HepG2 (cell line): ENCODE measurements around the gene LRRN4. TPM values are rescaled to one million over a fixed set of nuclear protein-coding genes. Genes with fewer than 3 reads are reported as not detected.

ENCODE experiments used
- ATAC-seq: fragments of 200-7000 bp; cut with Tn5 transposase; 3 replicates; pipeline ENCODE4 v1.9.1; 2020; ENCODE audit warnings: mild to moderate bottlenecking, moderate library complexity
- BruUV-seq: library from RNA; stranded (reverse); fragments of 400-500 nt; replicated peaks from 2 replicates; lab custom pipeline; 2021; lab: Mats Ljungman, UMichigan
- CTCF ChIA-PET: fragments of 300-600 bp; formaldehyde crosslinking; extraction: SDS; loops from one replicate; lab custom pipeline; 2021; ENCODE audit warnings: low total read pairs, inconsistent platforms, low intra/inter-chr PET ratio; lab: Yijun Ruan, JAX
- POLR2A ChIA-PET: fragments of 350-600 bp; sonication (Branson Sonifier 250); formaldehyde crosslinking; loops from one replicate; lab custom pipeline; 2020; ENCODE audit warnings: antibody characterized with exemption, inconsistent platforms; lab: Yijun Ruan, JAX
- DNase-seq: peaks from one replicate; pipeline ENCODE4 v3.0.0-alpha.2; 2015; ENCODE audit warnings: low spot score
- FAIRE-seq: peaks from 3 replicates; lab custom pipeline; 2011; peaks lifted over from hg19 to GRCh38; lab: Jason Lieb, UNC
- H2AFZ ChIP-seq: one replicate; pipeline ENCODE4 v1.6.1; 2011; ENCODE audit warnings: low read length, inconsistent platforms
- H3K27ac ChIP-seq: fragments of 300-600 bp; 3 replicates; pipeline ENCODE4 v1.8.0; 2011; ENCODE audit warnings: mixed run types, mild to moderate bottlenecking, mixed read lengths, low read length, inconsistent platforms; ENCODE audit not compliant: insufficient read depth; ENCODE audit errors: extremely low read length
- H3K27me3 ChIP-seq, 2 experiments: fragments of 200-600 bp in 1 of 2; 2 replicates in 1 of 2; 3 replicates in 1 of 2; pipeline versions ENCODE4 v1.6.0 to v1.8.0; 2011; ENCODE audit warnings: low read length in 2 of 2, mild to moderate bottlenecking in 2 of 2, moderate library complexity in 2 of 2, inconsistent platforms in 1 of 2; ENCODE audit not compliant: insufficient read depth in 2 of 2, control insufficient read depth in 1 of 2
- H3K36me3 ChIP-seq, 2 experiments: fragments of 200-600 bp in 1 of 2; replicated peaks in 1 of 2; 2 replicates in 1 of 2; 3 replicates in 1 of 2; pipeline versions ENCODE4 v1.5.1 to v1.8.0; 2011; ENCODE audit warnings: low read length in 2 of 2, inconsistent platforms in 1 of 2; ENCODE audit not compliant: insufficient read depth in 2 of 2, control insufficient read depth in 1 of 2
- H3K4me1 ChIP-seq: 2 replicates; pipeline ENCODE4 v1.5.1; 2012; ENCODE audit warnings: low read length, inconsistent platforms; ENCODE audit not compliant: insufficient read depth
- H3K4me2 ChIP-seq: 2 replicates; pipeline ENCODE4 v1.6.0; 2011; ENCODE audit warnings: low read depth, low read length, inconsistent platforms
- H3K4me3 ChIP-seq, 3 experiments: fragments of 200-600 bp in 1 of 3; sonication (generic), shearing (Covaris generic) in 1 of 3; replicated peaks in 1 of 3; 2 replicates each; pipeline ENCODE4 v1.5.1; 2011 to 2016; ENCODE audit warnings: low read length in 3 of 3, inconsistent platforms in 2 of 3, low read depth in 2 of 3, mild to moderate bottlenecking in 2 of 3, control low read depth in 1 of 3, mixed read lengths in 1 of 3; ENCODE audit not compliant: insufficient read depth in 1 of 3
- H3K79me2 ChIP-seq: one replicate; pipeline ENCODE4 v1.6.1; 2011; ENCODE audit warnings: low read length, inconsistent platforms; ENCODE audit not compliant: insufficient read depth
- H3K9ac ChIP-seq: 2 replicates; pipeline ENCODE4 v1.6.0; 2011; ENCODE audit warnings: mild to moderate bottlenecking, low read depth, low read length, inconsistent platforms; ENCODE audit not compliant: insufficient read depth
- H3K9me3 ChIP-seq: 2 replicates; pipeline ENCODE4 v1.5.1; 2012; ENCODE audit warnings: mild to moderate bottlenecking, low read length
- H4K20me1 ChIP-seq: 2 replicates; pipeline ENCODE4 v1.6.0; 2011; ENCODE audit warnings: inconsistent platforms, mild to moderate bottlenecking, low read length, moderate library complexity; ENCODE audit not compliant: insufficient read depth
- CEBPG ChIP-seq: IDR thresholded peaks from 2 replicates; pipeline ENCODE4 v1.6.1; 2016
- FUBP1 ChIP-seq: sonication (generic); formaldehyde crosslinking; IDR thresholded peaks from 2 replicates; pipeline ENCODE4 v1.5.1; 2020; ENCODE audit warnings: missing genetic modification reagents, mild to moderate bottlenecking, borderline replicate concordance
- POLR2A ChIP-seq, 2 experiments: IDR thresholded peaks; 2 replicates each; pipeline ENCODE4 v1.6.1; 2011; ENCODE audit warnings: low read depth in 2 of 2, low read length in 2 of 2, mild to moderate bottlenecking in 1 of 2, moderate library complexity in 1 of 2; ENCODE audit not compliant: insufficient read depth in 1 of 2
- POLR2AphosphoS5 ChIP-seq: IDR thresholded peaks from 2 replicates; pipeline ENCODE4 v1.6.1; 2012; ENCODE audit warnings: low read depth, low read length
- RBM22 ChIP-seq: fragments of 200-400 bp; formaldehyde crosslinking; optimal IDR thresholded peaks from 2 replicates; pipeline ENCODE3; 2017; ENCODE audit warnings: mild to moderate bottlenecking, low read length, moderate library complexity
- ZNF597 ChIP-seq: sonication (generic); formaldehyde crosslinking; IDR thresholded peaks from 2 replicates; pipeline ENCODE4 v1.5.0; 2020; ENCODE audit warnings: missing genetic modification reagents
- ZNF660 ChIP-seq: sonication (generic); formaldehyde crosslinking; IDR thresholded peaks from 2 replicates; pipeline ENCODE4 v1.5.1; 2020; ENCODE audit warnings: mild to moderate bottlenecking, low read depth, missing genetic modification reagents, borderline replicate concordance
- WGBS: methylation state at CpG from one replicate; pipeline ENCODE4 v1.1.6; 2017; ENCODE audit warnings: low lambda C conversion rate; 5-methylcytosine and 5-hydroxymethylcytosine counted together
- in situ Hi-C: cut with HindIII; loops from 2 replicates; pipeline ENCODE4 v1.10.0; 2017; ENCODE audit warnings: low pct_unique_long_range_greater_than_20kb; ENCODE audit not compliant: extremely low pct_ligation_motif_present
- intact Hi-C: fragments of 100-400 bp; cut with micrococcal nuclease; formaldehyde crosslinking; loops from one replicate; pipeline ENCODE4 v1.10.0; 2022; ENCODE audit not compliant: unreplicated experiment
- polyA plus RNA-seq, 8 experiments: library from polyadenylated mRNA; depleted of rRNA in 3 of 8; stranded (reverse) in 7 of 8; unstranded in 1 of 8; fragments of >200 nt; fragmentation: Illumina TruSeq in 4 of 8; extraction: Trizol in 4 of 8; gene quantifications; 2 replicates each; pipeline versions ENCODE4 v1.2.1 to v1.2.3, GENCODE V29; 2011 to 2016; ENCODE audit warnings: low read depth in 4 of 8, missing spikeins in 1 of 8, mixed read lengths in 1 of 8; ENCODE audit not compliant: insufficient read depth in 1 of 8
- total RNA-seq, 5 experiments: library from RNA; depleted of rRNA; stranded (reverse); fragments of >200 nt; fragmentation: Illumina TruSeq; extraction: Trizol; gene quantifications; 2 replicates each; pipeline ENCODE4 v1.2.3, GENCODE V29; 2016; ENCODE audit warnings: low read depth in 1 of 5

LRRN4 gene
- total and polyA plus RNA-seq, 2 of the 13 experiments (the other 11 are each of a cell fraction or from before 2014, with no cell fraction given): 0.15 to 0.20 TPM

GRCh38 chr20:6040958-6041807 lies 12.7 kb downstream of the LRRN4 start (continued):
- TF ChIP-seq POLR2A (IDR thresholded peaks at IDR 0.05; ENCODE audit: insufficient read depth in 1 of 2, low read depth in 2 of 2, low read length in 2 of 2): no peak; a peak in 2 of 4 replicates
- TF ChIP-seq ZNF597 (CRISPR knock-in tag): no peak

- peak; percentile 25; the same call in 1 of the 2 replicates for TF ChIP-seq POLR2AphosphoS5
- TF ChIP-seq POLR2A (IDR thresholded peaks at IDR 0.05; ENCODE audit: insufficient read depth in 1 of 2, low read depth in 2 of 2, low read length in 2 of 2): peak in 1 of 2 experiments; percentile 30; a peak in 1 of 4 replicates
- TF ChIP-seq FUBP1 (CRISPR knock-in tag): no peak
- TF ChIP-seq ZNF660 (CRISPR knock-in tag): no peak
- TF ChIP-seq CEBPG (CRISPR knock-in tag): peak; percentile 48; the same call in 1 of the 2 replicates
- TF ChIP-seq RBM22: peak; percentile 97
- DNase-seq: no peak
- no peak for FAIRE-seq
- intact Hi-C loops: no loop called here
- Histone ChIP-seq H3K9me3 (no peaks in the 10 kb centered on the region), H3K4me2 (no peak overlapping the region), H3K27me3 (no peaks in the 10 kb centered on the region), H3K36me3 (peaks cover 28 to 57% of the 10 kb centered on the region in 2 experiments), H3K9ac (no peak overlapping the region), H3K4me1 (no peaks in the 10 kb centered on the region), H4K20me1 (peaks cover 9% of the 10 kb centered on the region; the same call in 1 of the 2 replicates), H2AFZ (no peak overlapping the region), H3K4me3 (no peak overlapping the region), H3K79me2 (no peaks in the 10 kb centered on the region), H3K27ac (no peak overlapping the region)
- 96% methylated on average over 8 of the region's 8 CpGs for WGBS
- BruUV-seq: no TSS peak
- in situ Hi-C loops: no loop called here
- ChIA-PET POLR2A (interaction anchor here (0.6 to 1.0 kb wide), 2 partner anchors 32 to 226 kb away, joined by 3 to 4 read pairs; no protein-coding TSS in a partner anchor), CTCF (no interaction called here)
- ATAC-seq: no peak
Measured at GRCh38 chr20:6040540-6040939, 13.3 kb downstream of the LRRN4 start.
